PFSK-1 (cell line): Measurements from ENCODE around the gene ISOC2.

ENCODE experiments used
- POLR2AphosphoS5 ChIP-seq: IDR thresholded peaks from 2 replicates; pipeline ENCODE4 v1.6.1; 2012; ENCODE audit warnings: low read depth, mild to moderate bottlenecking, control low read depth, low read length, moderate library complexity
- TAF1 ChIP-seq: IDR thresholded peaks from 2 replicates; pipeline ENCODE4 v1.6.1; 2012; ENCODE audit warnings: low read length, control low read depth, borderline replicate concordance; ENCODE audit not compliant: insufficient read depth
- TF ChIP-seq, protein P1 (sequence below), 2 experiments: IDR thresholded peaks; 2 replicates each; pipeline versions ENCODE4 v1.6.1 to v1.8.0; 2011 to 2012; ENCODE audit warnings: low read depth in 2 of 2, low read length in 2 of 2, control low read depth in 1 of 2, inconsistent platforms in 1 of 2, mild to moderate bottlenecking in 1 of 2, moderate library complexity in 1 of 2; ENCODE audit not compliant: insufficient read depth in 1 of 2

DNA sequence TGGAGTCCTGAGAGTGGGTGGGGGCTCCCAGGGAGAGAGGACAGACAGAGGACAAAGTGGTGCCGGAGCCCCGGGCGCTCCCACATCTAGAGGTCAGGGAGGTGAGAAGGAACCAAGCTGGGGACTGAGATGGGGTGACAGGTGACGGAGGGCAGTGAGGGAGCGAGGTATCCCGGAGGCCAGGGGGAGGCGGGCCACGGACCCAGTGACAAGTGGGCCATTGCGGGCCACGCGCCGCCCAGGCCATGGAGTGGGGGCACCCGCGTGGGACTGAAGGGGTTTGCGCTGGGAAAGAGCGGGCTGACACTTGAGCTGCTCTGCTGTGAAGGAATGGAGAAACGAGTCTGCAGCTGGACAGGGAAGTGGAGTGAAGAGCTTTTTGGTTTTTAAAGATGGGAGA lies 17.6 kb upstream of the ISOC2 start:
- TF ChIP-seq POLR2AphosphoS5 (no peak), TAF1 (no peak)
- TF ChIP-seq, protein P1, sequence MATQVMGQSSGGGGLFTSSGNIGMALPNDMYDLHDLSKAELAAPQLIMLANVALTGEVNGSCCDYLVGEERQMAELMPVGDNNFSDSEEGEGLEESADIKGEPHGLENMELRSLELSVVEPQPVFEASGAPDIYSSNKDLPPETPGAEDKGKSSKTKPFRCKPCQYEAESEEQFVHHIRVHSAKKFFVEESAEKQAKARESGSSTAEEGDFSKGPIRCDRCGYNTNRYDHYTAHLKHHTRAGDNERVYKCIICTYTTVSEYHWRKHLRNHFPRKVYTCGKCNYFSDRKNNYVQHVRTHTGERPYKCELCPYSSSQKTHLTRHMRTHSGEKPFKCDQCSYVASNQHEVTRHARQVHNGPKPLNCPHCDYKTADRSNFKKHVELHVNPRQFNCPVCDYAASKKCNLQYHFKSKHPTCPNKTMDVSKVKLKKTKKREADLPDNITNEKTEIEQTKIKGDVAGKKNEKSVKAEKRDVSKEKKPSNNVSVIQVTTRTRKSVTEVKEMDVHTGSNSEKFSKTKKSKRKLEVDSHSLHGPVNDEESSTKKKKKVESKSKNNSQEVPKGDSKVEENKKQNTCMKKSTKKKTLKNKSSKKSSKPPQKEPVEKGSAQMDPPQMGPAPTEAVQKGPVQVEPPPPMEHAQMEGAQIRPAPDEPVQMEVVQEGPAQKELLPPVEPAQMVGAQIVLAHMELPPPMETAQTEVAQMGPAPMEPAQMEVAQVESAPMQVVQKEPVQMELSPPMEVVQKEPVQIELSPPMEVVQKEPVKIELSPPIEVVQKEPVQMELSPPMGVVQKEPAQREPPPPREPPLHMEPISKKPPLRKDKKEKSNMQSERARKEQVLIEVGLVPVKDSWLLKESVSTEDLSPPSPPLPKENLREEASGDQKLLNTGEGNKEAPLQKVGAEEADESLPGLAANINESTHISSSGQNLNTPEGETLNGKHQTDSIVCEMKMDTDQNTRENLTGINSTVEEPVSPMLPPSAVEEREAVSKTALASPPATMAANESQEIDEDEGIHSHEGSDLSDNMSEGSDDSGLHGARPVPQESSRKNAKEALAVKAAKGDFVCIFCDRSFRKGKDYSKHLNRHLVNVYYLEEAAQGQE (IDR thresholded peaks at IDR 0.05; ENCODE audit: insufficient read depth in 1 of 2, low read depth in 2 of 2, low read length in 2 of 2): no peak
